ENCODE data around the gene HAUS2. TPM values are rescaled to one million over a fixed set of nuclear protein-coding genes. Genes with fewer than 3 reads are reported as not detected.

Gene HAUS2
- total and polyA plus RNA-seq, 2 of the 4 experiments (the other 2 are of a cell fraction) = 18.4 to 22.4 TPM

GRCh38 chr15:42582569-42583375, 34.1 kb downstream of the HAUS2 start:
- dilution Hi-C loops (cut with HindIII; ENCODE audit: low sequenced_read_pairs, unreplicated experiment) (no loop called here), in situ Hi-C loops (cut with MboI; ENCODE audit: low sequenced_read_pairs) (no loop called here), intact Hi-C loops (cut with micrococcal nuclease) (no loop called here)
- H3K36me3 ChIP-seq (ENCODE audit: control insufficient read depth, insufficient read depth, low read length) = peaks cover 3% of the 10 kb centered on the region; the same call in 1 of the 2 replicates
- no peak overlapping the region for H3K4me2 ChIP-seq (ENCODE audit: low read depth, low read length)
- no peak for DNase-seq
- 94% methylated on average over 2 of the region's 8 CpGs; no CpG with 5 or more reads in 1 of the 2 experiments for WGBS, 2 experiments (ENCODE audit: extremely low coverage in 2 of 2, insufficient read length in 1 of 2)
- no peak for ATAC-seq (ENCODE audit: low read depth)
- H3K4me1 ChIP-seq (ENCODE audit: control insufficient read depth, insufficient read depth, low read length) = peaks cover 9% of the 10 kb centered on the region
- TF ChIP-seq SMC3 (IDR thresholded peaks at IDR 0.05; ENCODE audit: low read depth, low read length) (no peak), MAZ (IDR thresholded peaks at IDR 0.05; ENCODE audit: borderline replicate concordance, low read depth, low read length) (no peak), CHD1 (IDR thresholded peaks at IDR 0.05; ENCODE audit: low read depth, low read length) (no peak), FOS (IDR thresholded peaks at IDR 0.05; ENCODE audit: low read depth, low read length) (no peak), POLR2A (IDR thresholded peaks at IDR 0.05; ENCODE audit: low read depth, low read length) (no peak), RCOR1 (IDR thresholded peaks at IDR 0.05; ENCODE audit: insufficient replicate concordance, low read length) (no peak), MAFK (IDR thresholded peaks at IDR 0.05; ENCODE audit: low read depth, low read length) (no peak), ELK1 (IDR thresholded peaks at IDR 0.05; ENCODE audit: borderline replicate concordance, low read depth, low read length) (no peak), RAD21 (IDR thresholded peaks at IDR 0.05; ENCODE audit: low read length) (no peak), NFE2L2 (IDR thresholded peaks at IDR 0.05; ENCODE audit: low read depth, low read length) (no peak), MXI1 (IDR thresholded peaks at IDR 0.05; ENCODE audit: borderline replicate concordance, low read depth, low read length) (no peak), BHLHE40 (IDR thresholded peaks at IDR 0.05; ENCODE audit: low read depth, low read length) (no peak)
- no peak overlapping the region; the same call in 1 of the 2 replicates for H3K14ac ChIP-seq (replicated peaks; ENCODE audit: low read depth, low read length)
- H4K20me1 ChIP-seq (ENCODE audit: insufficient read depth, low read length) = peaks cover 4% of the 10 kb centered on the region; the same call in 1 of the 2 replicates
- H3K23ac ChIP-seq (ENCODE audit: low read depth, low read length) = no peak overlapping the region
- no peak overlapping the region for H2AK5ac ChIP-seq (ENCODE audit: low read depth, low read length)
- no peak overlapping the region for H4K91ac ChIP-seq (ENCODE audit: insufficient read depth, low read depth, low read length)
- no peak overlapping the region for H3K9ac ChIP-seq (ENCODE audit: low read depth, low read length)
- no peaks in the 10 kb centered on the region for H3K9me3 ChIP-seq (ENCODE audit: control insufficient read depth, insufficient read depth, low read length)
- no peak overlapping the region for H4K8ac ChIP-seq (ENCODE audit: low read depth in 2 of 2, low read length in 2 of 2)
- H2AFZ ChIP-seq (replicated peaks; ENCODE audit: low read length, poor library complexity) = no peak overlapping the region
- no peak overlapping the region for H2BK15ac ChIP-seq (ENCODE audit: low read depth, low read length)
- no peak overlapping the region for H2BK20ac ChIP-seq (ENCODE audit: low read depth, low read length)
- H3K27ac ChIP-seq (ENCODE audit: insufficient read depth, low read length) = no peak overlapping the region
- peaks cover 15% of the 10 kb centered on the region; the same call in 1 of the 2 replicates for H3K9me1 ChIP-seq (ENCODE audit: insufficient read depth, low read length)
- no peak overlapping the region for H3K4ac ChIP-seq (ENCODE audit: low read depth, low read length)
- H3K18ac ChIP-seq (ENCODE audit: low read depth, low read length) = no peak overlapping the region
- peaks cover 21 to 63% of the 10 kb centered on the region in 2 experiments; a peak in 3 of 4 replicates for H3K79me1 ChIP-seq (ENCODE audit: low read depth in 1 of 2, low read length in 2 of 2)
- H4K5ac ChIP-seq (ENCODE audit: low read depth, low read length) = no peak overlapping the region
- no TSS peak for BruUV-seq (replicated peaks)
- CTCF ChIA-PET = no interaction called here
- H2BK120ac ChIP-seq (ENCODE audit: low read depth, low read length) = no peak overlapping the region
- H3K56ac ChIP-seq (ENCODE audit: extremely low read depth, insufficient read depth, low read length) = no peak overlapping the region
- no peak overlapping the region for H2AK9ac ChIP-seq (replicated peaks; ENCODE audit: low read depth, low read length, poor library complexity)
- H2BK5ac ChIP-seq (ENCODE audit: low read depth, low read length, poor library complexity, severe bottlenecking) = no peak overlapping the region
- no peak overlapping the region for H3K4me3 ChIP-seq (ENCODE audit: insufficient read depth, low read depth, low read length)
- no peaks in the 10 kb centered on the region for H3K27me3 ChIP-seq (ENCODE audit: control insufficient read depth, insufficient read depth, low read length)
- POLR2A ChIA-PET (ENCODE audit: unreplicated experiment) = no interaction called here

Data from IMR-90 (cell line).